ENCODE data around the gene TMEM215.

GRCh38 chr9:32738501-32739172, 44.7 kb upstream of the TMEM215 start:
- TF ChIP-seq GATA2 (IDR thresholded peaks at IDR 0.05; ENCODE audit: low read depth, low read length), result no peak
- no peak for TF ChIP-seq GATA3 (IDR thresholded peaks at IDR 0.05; ENCODE audit: low read depth, low read length)
